HL-60 (cell line): ENCODE measurements around the gene SRCAP.

Experiments used
- DNase-seq, 2 experiments: peaks; one replicate each; pipeline ENCODE4 v3.0.0-alpha.2; 2010 to 2020; ENCODE audit warnings: low read depth in 1 of 2, low spot score in 1 of 2
- H3K27ac ChIP-seq: fragments of 250-450 bp; sonication (Bioruptor Pico); replicated peaks from 2 replicates; pipeline ENCODE4 v1.5.1; 2020; ENCODE audit warnings: mild to moderate bottlenecking, moderate library complexity
- H3K27me3 ChIP-seq: fragments of 250-450 bp; sonication (Bioruptor Pico); 2 replicates; pipeline ENCODE4 v1.5.1; 2021; ENCODE audit warnings: mild to moderate bottlenecking, moderate library complexity; ENCODE audit not compliant: insufficient read depth, poor library complexity, severe bottlenecking
- H3K4me3 ChIP-seq: replicated peaks from 2 replicates; pipeline ENCODE4 v1.5.1; 2011; ENCODE audit warnings: mild to moderate bottlenecking, control low read depth, low read length; ENCODE audit not compliant: insufficient read depth
- GABPA ChIP-seq: IDR thresholded peaks from 2 replicates; pipeline ENCODE4 v1.6.1; 2012; ENCODE audit warnings: low read depth
- POLR2AphosphoS5 ChIP-seq: IDR thresholded peaks from 2 replicates; pipeline ENCODE4 v1.6.1; 2012; ENCODE audit warnings: low read depth
- SPI1 ChIP-seq: IDR thresholded peaks from 2 replicates; pipeline ENCODE4 v1.6.1; 2012; ENCODE audit warnings: low read depth, mild to moderate bottlenecking, borderline replicate concordance
- TF ChIP-seq, protein P1 (sequence below): IDR thresholded peaks from one replicate; pipeline ENCODE4 v1.5.1; 2011; ENCODE audit warnings: low read length, control low read depth, inconsistent platforms; ENCODE audit not compliant: insufficient read depth
- TF ChIP-seq, protein P2 (sequence below): IDR thresholded peaks from 2 replicates; pipeline ENCODE4 v1.6.1; 2012; ENCODE audit warnings: low read depth; ENCODE audit not compliant: insufficient replicate concordance

Gene SRCAP

DNA sequence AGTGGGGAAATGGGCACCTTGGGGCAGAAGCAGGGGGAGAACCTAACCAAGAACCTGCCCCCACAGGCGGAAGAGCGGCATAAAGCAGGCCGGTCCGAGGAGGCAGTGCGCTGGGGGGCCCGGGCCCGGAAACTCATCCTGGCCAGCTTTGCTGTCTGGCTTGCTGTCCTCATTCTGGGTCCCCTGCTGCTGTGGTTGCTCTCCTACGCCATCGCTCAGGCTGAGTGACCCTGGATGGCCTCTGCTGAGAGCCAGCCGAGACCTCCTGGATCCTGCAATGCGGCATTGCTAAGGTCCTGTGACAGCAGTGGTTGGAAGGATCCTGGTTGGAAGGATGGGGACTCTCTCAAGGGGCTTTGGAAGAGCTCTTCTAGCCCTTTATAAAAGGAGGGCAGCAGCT is 44.7 kb downstream of the SRCAP start:
- H3K27me3 ChIP-seq = no peaks in the 10 kb centered on the region
- no peak overlapping the region for H3K27ac ChIP-seq
- TF ChIP-seq, protein P1, sequence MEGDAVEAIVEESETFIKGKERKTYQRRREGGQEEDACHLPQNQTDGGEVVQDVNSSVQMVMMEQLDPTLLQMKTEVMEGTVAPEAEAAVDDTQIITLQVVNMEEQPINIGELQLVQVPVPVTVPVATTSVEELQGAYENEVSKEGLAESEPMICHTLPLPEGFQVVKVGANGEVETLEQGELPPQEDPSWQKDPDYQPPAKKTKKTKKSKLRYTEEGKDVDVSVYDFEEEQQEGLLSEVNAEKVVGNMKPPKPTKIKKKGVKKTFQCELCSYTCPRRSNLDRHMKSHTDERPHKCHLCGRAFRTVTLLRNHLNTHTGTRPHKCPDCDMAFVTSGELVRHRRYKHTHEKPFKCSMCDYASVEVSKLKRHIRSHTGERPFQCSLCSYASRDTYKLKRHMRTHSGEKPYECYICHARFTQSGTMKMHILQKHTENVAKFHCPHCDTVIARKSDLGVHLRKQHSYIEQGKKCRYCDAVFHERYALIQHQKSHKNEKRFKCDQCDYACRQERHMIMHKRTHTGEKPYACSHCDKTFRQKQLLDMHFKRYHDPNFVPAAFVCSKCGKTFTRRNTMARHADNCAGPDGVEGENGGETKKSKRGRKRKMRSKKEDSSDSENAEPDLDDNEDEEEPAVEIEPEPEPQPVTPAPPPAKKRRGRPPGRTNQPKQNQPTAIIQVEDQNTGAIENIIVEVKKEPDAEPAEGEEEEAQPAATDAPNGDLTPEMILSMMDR = no peak
- TF ChIP-seq, protein P2, sequence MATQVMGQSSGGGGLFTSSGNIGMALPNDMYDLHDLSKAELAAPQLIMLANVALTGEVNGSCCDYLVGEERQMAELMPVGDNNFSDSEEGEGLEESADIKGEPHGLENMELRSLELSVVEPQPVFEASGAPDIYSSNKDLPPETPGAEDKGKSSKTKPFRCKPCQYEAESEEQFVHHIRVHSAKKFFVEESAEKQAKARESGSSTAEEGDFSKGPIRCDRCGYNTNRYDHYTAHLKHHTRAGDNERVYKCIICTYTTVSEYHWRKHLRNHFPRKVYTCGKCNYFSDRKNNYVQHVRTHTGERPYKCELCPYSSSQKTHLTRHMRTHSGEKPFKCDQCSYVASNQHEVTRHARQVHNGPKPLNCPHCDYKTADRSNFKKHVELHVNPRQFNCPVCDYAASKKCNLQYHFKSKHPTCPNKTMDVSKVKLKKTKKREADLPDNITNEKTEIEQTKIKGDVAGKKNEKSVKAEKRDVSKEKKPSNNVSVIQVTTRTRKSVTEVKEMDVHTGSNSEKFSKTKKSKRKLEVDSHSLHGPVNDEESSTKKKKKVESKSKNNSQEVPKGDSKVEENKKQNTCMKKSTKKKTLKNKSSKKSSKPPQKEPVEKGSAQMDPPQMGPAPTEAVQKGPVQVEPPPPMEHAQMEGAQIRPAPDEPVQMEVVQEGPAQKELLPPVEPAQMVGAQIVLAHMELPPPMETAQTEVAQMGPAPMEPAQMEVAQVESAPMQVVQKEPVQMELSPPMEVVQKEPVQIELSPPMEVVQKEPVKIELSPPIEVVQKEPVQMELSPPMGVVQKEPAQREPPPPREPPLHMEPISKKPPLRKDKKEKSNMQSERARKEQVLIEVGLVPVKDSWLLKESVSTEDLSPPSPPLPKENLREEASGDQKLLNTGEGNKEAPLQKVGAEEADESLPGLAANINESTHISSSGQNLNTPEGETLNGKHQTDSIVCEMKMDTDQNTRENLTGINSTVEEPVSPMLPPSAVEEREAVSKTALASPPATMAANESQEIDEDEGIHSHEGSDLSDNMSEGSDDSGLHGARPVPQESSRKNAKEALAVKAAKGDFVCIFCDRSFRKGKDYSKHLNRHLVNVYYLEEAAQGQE = no peak
- TF ChIP-seq SPI1 = no peak
- TF ChIP-seq POLR2AphosphoS5 = no peak
- no peak for TF ChIP-seq GABPA
- H3K4me3 ChIP-seq = no peak overlapping the region
- no peak for DNase-seq

DNA sequence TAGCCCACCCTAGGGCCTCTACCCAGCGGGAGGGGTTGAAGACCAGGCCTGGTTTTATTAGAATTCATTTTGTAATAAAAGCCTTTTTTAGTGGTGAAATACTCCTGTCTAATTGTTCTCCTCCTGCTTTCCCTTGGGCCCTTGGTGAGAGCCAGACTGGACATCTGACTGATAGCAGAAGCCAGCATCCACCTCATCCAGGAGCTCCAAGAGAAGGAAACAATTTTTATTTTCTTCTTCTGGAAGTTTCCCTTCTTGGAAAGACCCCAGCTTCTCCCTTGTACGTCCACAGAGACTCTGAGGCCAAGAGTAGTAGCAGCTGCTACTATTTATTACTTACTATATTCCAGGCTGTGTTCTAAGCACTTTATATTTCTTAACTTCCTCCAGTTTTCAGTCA is 45.2 kb downstream of the SRCAP start:
- no peak overlapping the region for H3K4me3 ChIP-seq
- no peak for DNase-seq
- H3K27ac ChIP-seq = no peak overlapping the region
- TF ChIP-seq GABPA = no peak
- TF ChIP-seq, protein P2 = no peak
- no peak for TF ChIP-seq SPI1
- TF ChIP-seq POLR2AphosphoS5 = no peak
- TF ChIP-seq, protein P1 = no peak
- no peaks in the 10 kb centered on the region for H3K27me3 ChIP-seq

DNA sequence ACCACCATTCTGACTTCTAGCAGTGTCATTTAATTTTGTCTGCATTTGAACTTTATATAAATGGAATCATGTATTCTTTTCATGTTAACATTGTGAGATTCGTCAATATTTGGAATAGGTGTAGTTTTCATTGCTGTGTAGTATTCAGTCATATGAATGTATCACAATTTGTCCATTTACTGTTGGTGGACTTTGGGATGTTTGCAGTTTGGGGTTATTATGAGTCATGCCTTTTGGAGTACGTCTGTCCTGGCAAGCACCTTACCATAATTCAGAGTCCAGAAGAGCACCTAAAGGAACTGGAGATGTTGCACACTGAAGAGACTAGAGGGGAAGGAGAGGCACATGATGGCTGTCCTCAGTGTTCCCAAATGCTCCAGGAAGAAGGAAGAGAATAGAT is 46.1 kb downstream of the SRCAP start:
- no peak for TF ChIP-seq SPI1
- no peak for TF ChIP-seq POLR2AphosphoS5
- TF ChIP-seq, protein P1 = no peak
- TF ChIP-seq GABPA = no peak
- TF ChIP-seq, protein P2 = no peak
- Histone ChIP-seq H3K27ac (no peak overlapping the region), H3K27me3 (no peaks in the 10 kb centered on the region), H3K4me3 (no peak overlapping the region)
- no peak for DNase-seq
